KOPT-K1 (cell line): ENCODE results near the gene SPOCK3.
"Not testable (repeated sequence)": the region's sequence is repeated elsewhere in the genome, so short reads cannot be mapped to it uniquely, and the experiment has no call there.

Experiments
- H3K27ac ChIP-seq: fragments of 200-600 bp; sonication (generic); 2 replicates; pipeline ENCODE4 v1.5.1; 2016; ENCODE audit warnings: antibody characterized with exemption, mild to moderate bottlenecking, low read depth, low read length; ENCODE audit not compliant: poor library complexity, severe bottlenecking
- H3K36me3 ChIP-seq: fragments of 200-600 bp; sonication (generic); 2 replicates; pipeline ENCODE4 v1.5.1; 2017; ENCODE audit warnings: antibody characterized with exemption, mild to moderate bottlenecking, low read length, moderate library complexity; ENCODE audit not compliant: insufficient read depth
- H3K9me3 ChIP-seq: fragments of 200-600 bp; sonication (generic); 2 replicates; pipeline ENCODE4 v1.5.1; 2017; ENCODE audit warnings: antibody characterized with exemption, low read length, mild to moderate bottlenecking; ENCODE audit not compliant: insufficient read depth, poor library complexity, severe bottlenecking

Gene SPOCK3

DNA sequence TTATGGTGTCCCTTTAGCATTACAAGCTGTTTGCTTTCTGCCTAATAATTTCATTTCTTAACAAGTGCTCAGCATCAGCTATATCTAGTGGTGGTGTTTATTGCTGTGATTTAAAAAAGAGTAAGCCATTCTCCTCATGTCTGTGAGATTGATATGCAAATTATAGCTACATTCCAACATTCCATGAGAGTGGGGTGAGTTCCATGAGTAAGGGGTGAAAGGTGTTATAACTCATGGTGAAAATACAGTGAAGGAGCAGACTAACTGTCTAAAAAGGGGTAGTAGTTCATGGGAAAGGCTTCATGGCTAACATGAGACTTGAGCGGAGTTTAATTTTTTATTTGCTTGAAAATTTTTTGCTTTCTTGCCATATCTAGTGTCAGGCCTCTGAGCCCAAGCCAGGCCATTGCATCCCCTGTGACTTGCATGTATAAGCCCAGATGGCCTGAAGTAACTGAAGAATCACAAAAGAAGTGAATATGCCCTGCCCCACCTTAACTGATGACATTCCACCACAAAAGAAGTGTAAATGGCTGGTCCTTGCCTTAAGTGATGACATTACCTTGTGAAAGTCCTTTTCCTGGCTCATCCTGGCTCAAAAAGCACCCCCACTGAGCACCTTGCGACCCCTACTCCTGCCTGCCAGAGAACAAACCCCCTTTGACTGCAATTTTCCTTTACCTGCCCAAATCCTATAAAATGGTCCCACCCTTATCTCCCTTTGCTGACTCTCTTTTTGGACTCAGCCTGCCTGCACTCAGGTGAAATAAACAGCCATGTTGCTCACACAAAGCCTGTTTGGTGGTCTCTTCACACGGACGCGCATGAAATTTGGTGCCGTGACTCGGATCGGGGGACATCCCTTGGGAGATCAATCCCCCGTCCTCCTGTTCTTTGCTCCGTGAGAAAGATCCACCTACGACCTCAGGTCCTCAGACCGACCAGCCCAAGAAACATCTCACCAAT lies 518.3 kb downstream of the SPOCK3 start:
- H3K36me3 ChIP-seq, H3K9me3 ChIP-seq, H3K27ac ChIP-seq: not testable (repeated sequence)

DNA sequence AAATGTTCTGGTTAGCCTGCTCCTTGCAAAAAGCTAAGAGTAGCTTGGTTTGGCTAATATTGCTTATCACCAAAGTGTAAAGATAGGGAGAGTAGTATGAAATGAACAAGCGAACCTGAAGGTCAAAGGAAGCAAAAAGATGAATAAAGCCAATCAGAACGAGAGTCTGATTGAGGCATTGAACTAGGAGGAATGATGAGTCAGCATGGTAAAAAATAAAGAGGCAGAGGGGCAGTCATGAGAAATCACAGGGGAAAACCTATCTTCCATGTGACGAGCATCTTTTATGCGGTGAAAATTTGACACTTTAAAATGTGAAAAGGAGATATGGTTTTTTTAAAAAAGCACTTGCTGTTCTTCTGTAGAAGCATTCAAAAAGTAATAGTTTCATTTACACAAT lies 533.7 kb downstream of the SPOCK3 start:
- H3K27ac ChIP-seq, result no peak overlapping the region
- H3K9me3 ChIP-seq, result no peaks in the 10 kb centered on the region
- H3K36me3 ChIP-seq, result no peaks in the 10 kb centered on the region

DNA sequence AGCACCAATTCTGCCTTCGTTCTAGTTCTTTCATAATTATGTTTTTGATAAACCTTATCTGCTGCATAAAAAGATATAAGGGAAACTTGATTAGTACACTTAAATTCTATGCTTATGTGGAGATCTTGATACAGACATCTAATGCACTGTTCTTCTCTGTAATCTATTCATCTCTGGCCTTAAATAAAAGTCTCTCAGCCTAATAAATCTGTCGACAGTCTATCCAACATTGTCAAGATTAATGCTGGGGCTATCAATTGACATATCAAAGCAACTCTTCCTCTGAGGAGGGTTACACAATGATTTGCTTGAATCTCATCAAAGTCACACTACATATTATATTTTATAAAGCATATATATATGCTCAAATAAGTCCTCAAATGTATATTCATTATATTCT lies 545.5 kb downstream of the SPOCK3 start:
- H3K27ac ChIP-seq, result no peak overlapping the region
- H3K36me3 ChIP-seq, result no peaks in the 10 kb centered on the region
- no peaks in the 10 kb centered on the region for H3K9me3 ChIP-seq

DNA sequence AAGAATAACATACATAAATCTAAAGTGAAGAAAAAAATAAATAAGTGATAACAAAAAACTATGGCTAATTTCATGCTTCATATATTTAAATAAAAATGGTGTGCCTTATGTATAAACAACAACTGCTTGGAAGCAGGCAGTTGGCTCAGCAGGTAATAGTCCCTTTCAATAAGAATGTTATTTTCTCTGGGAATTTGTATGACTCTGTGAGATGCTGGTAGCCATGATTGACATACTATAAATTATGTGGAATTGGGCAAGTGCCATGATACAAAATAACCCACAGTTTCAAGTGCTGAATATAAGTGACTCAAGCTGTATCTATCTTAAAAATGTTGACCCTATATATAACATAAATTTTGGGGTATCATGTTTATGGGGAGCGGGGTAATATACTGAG lies 546.5 kb downstream of the SPOCK3 start:
- H3K36me3 ChIP-seq, result no peaks in the 10 kb centered on the region
- no peak overlapping the region for H3K27ac ChIP-seq
- no peaks in the 10 kb centered on the region for H3K9me3 ChIP-seq
